GM12878 (cell line): ENCODE measurements around the gene GKN1. TPM values are rescaled to one million over a fixed set of nuclear protein-coding genes. Genes with fewer than 3 reads are reported as not detected.

Source experiments
- ATAC-seq: fragments of 200-7000 bp; cut with Tn5 transposase; 3 replicates; pipeline ENCODE4 v1.9.1; 2020; ENCODE audit warnings: mild to moderate bottlenecking, moderate library complexity
- BruUV-seq: library from RNA; stranded (reverse); fragments of 400-500 nt; replicated peaks from 2 replicates; lab custom pipeline; 2021; lab: Mats Ljungman, UMichigan
- CTCF ChIA-PET: fragments of 300-600 bp; sonication (Branson Sonifier 250); formaldehyde crosslinking; extraction: SDS; loops from one replicate; lab custom pipeline; 2021; ENCODE audit warnings: inconsistent platforms; lab: Yijun Ruan, JAX
- POLR2A ChIA-PET: fragments of 350-600 bp; formaldehyde crosslinking; extraction: SDS; loops from one replicate; lab custom pipeline; 2021; ENCODE audit warnings: inconsistent platforms; lab: Charles Lee
- RAD21 ChIA-PET: fragments of 300-600 bp; sonication (Branson Sonifier 250); formaldehyde crosslinking; loops from one replicate; lab custom pipeline; 2023; ENCODE audit warnings: antibody characterized with exemption; ENCODE audit not compliant: unreplicated experiment; lab: Charles Lee
- SMC1A ChIA-PET: fragments of 300-600 bp; sonication (Branson Sonifier 250); formaldehyde crosslinking; loops from one replicate; lab custom pipeline; 2023; ENCODE audit not compliant: unreplicated experiment, uncharacterized antibody; lab: Charles Lee
- DNase-seq: peaks from one replicate; pipeline ENCODE4 v3.0.0-alpha.2; 2011; ENCODE audit warnings: low read depth, low spot score
- FAIRE-seq: peaks from 3 replicates; lab custom pipeline; 2011; peaks lifted over from hg19 to GRCh38; lab: Jason Lieb, UNC
- H2AFZ ChIP-seq: 2 replicates; pipeline ENCODE4 v1.6.0; 2011; ENCODE audit warnings: low read depth, low read length, control low read depth; ENCODE audit not compliant: control insufficient read depth
- H3K27ac ChIP-seq: 2 replicates; pipeline ENCODE4 v1.5.1; 2011; ENCODE audit warnings: control low read depth; ENCODE audit not compliant: control insufficient read depth, insufficient read depth
- H3K27me3 ChIP-seq, 2 experiments: replicated peaks in 1 of 2; 2 replicates each; pipeline versions ENCODE4 v1.6.0 to v1.6.1; 2011; ENCODE audit warnings: low read length in 1 of 2; ENCODE audit not compliant: control insufficient read depth in 2 of 2, insufficient read depth in 2 of 2
- H3K36me3 ChIP-seq, 2 experiments: 2 replicates each; pipeline ENCODE4 v1.5.1; 2011; ENCODE audit warnings: low read length in 1 of 2; ENCODE audit not compliant: control insufficient read depth in 2 of 2, insufficient read depth in 2 of 2
- H3K4me1 ChIP-seq: 2 replicates; pipeline ENCODE4 v1.6.1; 2011; ENCODE audit warnings: mild to moderate bottlenecking, low read length, moderate library complexity, mixed read lengths; ENCODE audit not compliant: control insufficient read depth, insufficient read depth
- H3K4me2 ChIP-seq: 2 replicates; pipeline ENCODE4 v1.6.0; 2011; ENCODE audit warnings: control low read depth; ENCODE audit not compliant: control insufficient read depth, insufficient read depth
- H3K4me3 ChIP-seq: fragments of 200-600 bp; sonication (generic); 2 replicates; pipeline ENCODE4 v1.5.1; 2016
- H3K79me2 ChIP-seq: 2 replicates; pipeline ENCODE4 v1.6.0; 2011; ENCODE audit warnings: low read length; ENCODE audit not compliant: control insufficient read depth, insufficient read depth
- H3K9ac ChIP-seq: 2 replicates; pipeline ENCODE4 v1.8.0; 2011; ENCODE audit warnings: low read length, control low read depth, mixed read lengths; ENCODE audit not compliant: control insufficient read depth, insufficient read depth
- H3K9me3 ChIP-seq: replicated peaks from 3 replicates; pipeline ENCODE4 v1.5.1; 2011; ENCODE audit warnings: mild to moderate bottlenecking, low read length; ENCODE audit not compliant: control insufficient read depth, insufficient read depth
- H4K20me1 ChIP-seq: 2 replicates; pipeline ENCODE4 v1.6.0; 2011; ENCODE audit not compliant: control insufficient read depth, insufficient read depth
- BACH1 ChIP-seq: fragments of 450-650 bp; IDR thresholded peaks from 2 replicates; pipeline ENCODE4 v1.6.1; 2017; ENCODE audit warnings: mild to moderate bottlenecking, borderline replicate concordance
- BHLHE40 ChIP-seq, 2 experiments: fragments of 450-650 bp in 1 of 2; IDR thresholded peaks; 2 replicates each; pipeline ENCODE4 v1.6.1; 2011 to 2017; ENCODE audit warnings: low read depth in 2 of 2, borderline replicate concordance in 1 of 2, improper control_type of control experiment in 1 of 2, low read length in 1 of 2, mild to moderate bottlenecking in 1 of 2
- BRCA1 ChIP-seq: IDR thresholded peaks from 2 replicates; pipeline ENCODE4 v1.6.1; 2011; ENCODE audit warnings: low read depth, low read length, improper control_type of control experiment
- CBFB ChIP-seq: IDR thresholded peaks from 2 replicates; pipeline ENCODE4 v1.6.1; 2016; ENCODE audit warnings: antibody characterized with exemption, low read depth
- CEBPB ChIP-seq, 2 experiments: fragments of 150-350 bp in 1 of 2; IDR thresholded peaks; 2 replicates each; pipeline ENCODE4 v1.6.1; 2012 to 2014; ENCODE audit warnings: low read depth in 2 of 2, low read length in 2 of 2, borderline replicate concordance in 1 of 2, inconsistent platforms in 1 of 2
- CHD1 ChIP-seq: IDR thresholded peaks from 2 replicates; pipeline ENCODE4 v1.6.1; 2012; ENCODE audit warnings: low read depth, low read length, improper control_type of control experiment
- CREB1 ChIP-seq: IDR thresholded peaks from 2 replicates; pipeline ENCODE4 v1.6.1; 2012; ENCODE audit warnings: low read depth, mild to moderate bottlenecking, inconsistent platforms
- FOXK2 ChIP-seq: fragments of 450-650 bp; IDR thresholded peaks from 2 replicates; pipeline ENCODE4 v1.6.1; 2017; ENCODE audit warnings: mild to moderate bottlenecking, moderate library complexity
- MYC ChIP-seq: IDR thresholded peaks from 2 replicates; pipeline ENCODE4 v1.6.1; 2011; ENCODE audit warnings: mild to moderate bottlenecking, low read length, moderate library complexity, inconsistent platforms; ENCODE audit not compliant: insufficient read depth, insufficient replicate concordance, insufficient read length, severe bottlenecking
- RB1 ChIP-seq: fragments of 450-650 bp; formaldehyde crosslinking; IDR thresholded peaks from 2 replicates; pipeline ENCODE4 v1.6.1; 2017; ENCODE audit warnings: mild to moderate bottlenecking, borderline replicate concordance
- RCOR1 ChIP-seq: conservative IDR thresholded peaks from 2 replicates; pipeline ENCODE4 v1.6.1; 2012; ENCODE audit warnings: low read depth, low read length, improper control_type of control experiment
- RELA ChIP-seq: fragments of 450-650 bp; IDR thresholded peaks from 2 replicates; pipeline ENCODE4 v1.8.0; 2014; ENCODE audit warnings: borderline replicate concordance; ENCODE audit not compliant: partially characterized antibody
- SPI1 ChIP-seq: IDR thresholded peaks from 2 replicates; pipeline ENCODE4 v1.6.1; 2011; ENCODE audit warnings: low read depth, mild to moderate bottlenecking, low read length, moderate library complexity, borderline replicate concordance; ENCODE audit not compliant: insufficient read depth
- TCF12 ChIP-seq: IDR thresholded peaks from 2 replicates; pipeline ENCODE4 v1.6.1; 2011; ENCODE audit warnings: low read depth, mild to moderate bottlenecking, low read length
- TCF3 ChIP-seq: IDR thresholded peaks from 2 replicates; pipeline ENCODE4 v1.6.1; 2012; ENCODE audit warnings: low read depth, mild to moderate bottlenecking, low read length, borderline replicate concordance; ENCODE audit not compliant: insufficient read depth
- WRNIP1 ChIP-seq: IDR thresholded peaks from 2 replicates; pipeline ENCODE4 v1.6.1; 2011; ENCODE audit warnings: low read depth, low read length, improper control_type of control experiment, borderline replicate concordance
- ZNF217 ChIP-seq: fragments of 450-650 bp; IDR thresholded peaks from 2 replicates; pipeline ENCODE4 v1.6.1; 2017; ENCODE audit warnings: antibody characterized with exemption, mild to moderate bottlenecking
- ZNF384 ChIP-seq: IDR thresholded peaks from 2 replicates; pipeline ENCODE4 v1.6.1; 2012; ENCODE audit warnings: low read depth, mild to moderate bottlenecking, low read length, improper control_type of control experiment, borderline replicate concordance
- WGBS: methylation state at CpG from one replicate; pipeline ENCODE4 v1.1.6; 2016; ENCODE audit warnings: low lambda C conversion rate; ENCODE audit not compliant: insufficient replicate concordance, insufficient coverage; ENCODE audit errors: missing lambda C conversion rate; 5-methylcytosine and 5-hydroxymethylcytosine counted together
- in situ Hi-C: fragments of 300-500 bp; cut with MboI; formaldehyde crosslinking; loops from 9 replicates; pipeline ENCODE4 v1.14.3; 2018; ENCODE audit warnings: mixed read lengths
- intact Hi-C: fragments of 100-400 bp; cut with micrococcal nuclease; formaldehyde crosslinking; loops from one replicate; pipeline ENCODE4 v1.14.2; 2022; ENCODE audit not compliant: unreplicated experiment
- polyA plus RNA-seq, 11 experiments: library from polyadenylated mRNA; depleted of rRNA in 4 of 11; unstranded in 6 of 11; stranded (reverse) in 5 of 11; fragments of >200 nt; fragmentation: Nextera tagmentation in 4 of 11; fragmentation: Illumina TruSeq in 1 of 11; extraction: Ambion mirVana in 4 of 11; extraction: Trizol in 1 of 11; gene quantifications; 1 replicate in 1 of 11; 2 replicates in 10 of 11; pipeline versions ENCODE4 v1.2.1 to v1.2.3, GENCODE V29; 2011 to 2016; ENCODE audit warnings: inconsistent platforms in 2 of 11, missing spikeins in 2 of 11, low read depth in 1 of 11
- total RNA-seq, 4 experiments: library from RNA; depleted of rRNA in 3 of 4; stranded (reverse); fragments of >200 nt in 3 of 4; fragmentation: Illumina TruSeq in 1 of 4; extraction: Trizol in 1 of 4; gene quantifications; 2 replicates each; pipeline versions ENCODE4 v1.2.1 to v1.2.3, GENCODE V29; 2013 to 2021
- TF ChIP-seq, protein P1 (sequence below): fragments of 450-650 bp; IDR thresholded peaks from 2 replicates; pipeline ENCODE4 v1.6.1; 2017; ENCODE audit warnings: low read depth, mild to moderate bottlenecking, moderate library complexity
- TF ChIP-seq, protein P2 (sequence below): fragments of 450-650 bp; IDR thresholded peaks from 2 replicates; pipeline ENCODE4 v1.6.1; 2017; ENCODE audit warnings: borderline replicate concordance

Gene GKN1
- total and polyA plus RNA-seq, 10 of the 15 experiments (the other 5 are each of a cell fraction or from before 2014, with no cell fraction given) = not detected

DNA sequence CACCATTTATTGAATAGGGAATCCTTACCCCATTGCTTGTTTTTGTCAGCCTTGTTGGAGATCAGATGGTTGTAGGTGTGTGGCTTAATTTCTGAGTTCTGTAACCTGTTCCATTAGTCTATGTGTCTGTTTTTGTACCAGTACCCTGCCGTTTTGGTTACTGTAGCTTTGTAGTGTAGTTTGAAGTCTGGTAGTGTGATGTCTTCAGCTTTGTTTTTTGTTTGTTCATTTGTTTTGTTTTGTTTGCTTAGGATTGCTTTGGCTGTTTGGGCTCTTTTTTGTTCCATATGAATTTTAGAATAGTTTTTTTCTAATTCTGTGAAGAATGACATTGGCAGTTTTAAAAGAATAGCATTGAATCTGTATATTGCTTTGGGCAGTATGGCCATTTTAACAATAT is 34.5 kb upstream of the GKN1 start:
- Histone ChIP-seq H3K36me3 (no peaks in the 10 kb centered on the region), H2AFZ (no peak overlapping the region), H3K4me1 (no peaks in the 10 kb centered on the region), H3K4me2 (no peak overlapping the region), H3K27me3 (no peaks in the 10 kb centered on the region; a peak in 1 of 4 replicates), H3K27ac (no peak overlapping the region), H4K20me1 (no peaks in the 10 kb centered on the region), H3K9me3 (no peaks in the 10 kb centered on the region), H3K4me3 (no peak overlapping the region), H3K9ac (no peak overlapping the region), H3K79me2 (no peaks in the 10 kb centered on the region)
- in situ Hi-C loops (no loop called here), intact Hi-C loops (no loop called here)
- ChIA-PET SMC1A (no interaction called here), RAD21 (no interaction called here), CTCF (no interaction called here), POLR2A (no interaction called here)
- DNase-seq (no peak), ATAC-seq (no peak), FAIRE-seq (no peak)
- 73% methylated on average over 1 of the region's 1 CpG for WGBS
- BruUV-seq = no TSS peak
- TF ChIP-seq TCF12 = no peak
- TF ChIP-seq, protein P1, sequence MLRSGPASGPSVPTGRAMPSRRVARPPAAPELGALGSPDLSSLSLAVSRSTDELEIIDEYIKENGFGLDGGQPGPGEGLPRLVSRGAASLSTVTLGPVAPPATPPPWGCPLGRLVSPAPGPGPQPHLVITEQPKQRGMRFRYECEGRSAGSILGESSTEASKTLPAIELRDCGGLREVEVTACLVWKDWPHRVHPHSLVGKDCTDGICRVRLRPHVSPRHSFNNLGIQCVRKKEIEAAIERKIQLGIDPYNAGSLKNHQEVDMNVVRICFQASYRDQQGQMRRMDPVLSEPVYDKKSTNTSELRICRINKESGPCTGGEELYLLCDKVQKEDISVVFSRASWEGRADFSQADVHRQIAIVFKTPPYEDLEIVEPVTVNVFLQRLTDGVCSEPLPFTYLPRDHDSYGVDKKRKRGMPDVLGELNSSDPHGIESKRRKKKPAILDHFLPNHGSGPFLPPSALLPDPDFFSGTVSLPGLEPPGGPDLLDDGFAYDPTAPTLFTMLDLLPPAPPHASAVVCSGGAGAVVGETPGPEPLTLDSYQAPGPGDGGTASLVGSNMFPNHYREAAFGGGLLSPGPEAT = no peak
- no peak for TF ChIP-seq BHLHE40 (IDR thresholded peaks at IDR 0.05; ENCODE audit: borderline replicate concordance in 1 of 2, low read depth in 2 of 2, low read length in 1 of 2)
- no peak for TF ChIP-seq MYC
- TF ChIP-seq SPI1 = no peak
- no peak for TF ChIP-seq FOXK2
- no peak for TF ChIP-seq WRNIP1
- TF ChIP-seq RB1 = no peak
- TF ChIP-seq BACH1 = no peak
- no peak for TF ChIP-seq CBFB
- TF ChIP-seq RCOR1 = no peak
- no peak for TF ChIP-seq ZNF384
- TF ChIP-seq, protein P2, sequence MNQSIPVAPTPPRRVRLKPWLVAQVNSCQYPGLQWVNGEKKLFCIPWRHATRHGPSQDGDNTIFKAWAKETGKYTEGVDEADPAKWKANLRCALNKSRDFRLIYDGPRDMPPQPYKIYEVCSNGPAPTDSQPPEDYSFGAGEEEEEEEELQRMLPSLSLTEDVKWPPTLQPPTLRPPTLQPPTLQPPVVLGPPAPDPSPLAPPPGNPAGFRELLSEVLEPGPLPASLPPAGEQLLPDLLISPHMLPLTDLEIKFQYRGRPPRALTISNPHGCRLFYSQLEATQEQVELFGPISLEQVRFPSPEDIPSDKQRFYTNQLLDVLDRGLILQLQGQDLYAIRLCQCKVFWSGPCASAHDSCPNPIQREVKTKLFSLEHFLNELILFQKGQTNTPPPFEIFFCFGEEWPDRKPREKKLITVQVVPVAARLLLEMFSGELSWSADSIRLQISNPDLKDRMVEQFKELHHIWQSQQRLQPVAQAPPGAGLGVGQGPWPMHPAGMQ = no peak
- no peak for TF ChIP-seq RELA
- TF ChIP-seq CREB1 = no peak
- TF ChIP-seq TCF3 = no peak
- TF ChIP-seq ZNF217 = no peak
- no peak for TF ChIP-seq CHD1
- TF ChIP-seq CEBPB (IDR thresholded peaks at IDR 0.05; ENCODE audit: borderline replicate concordance in 1 of 2, low read depth in 2 of 2, low read length in 2 of 2) = no peak
- no peak for TF ChIP-seq BRCA1
